Measurements from ENCODE around the gene AP3M1.

The AP3M1 gene

DNA sequence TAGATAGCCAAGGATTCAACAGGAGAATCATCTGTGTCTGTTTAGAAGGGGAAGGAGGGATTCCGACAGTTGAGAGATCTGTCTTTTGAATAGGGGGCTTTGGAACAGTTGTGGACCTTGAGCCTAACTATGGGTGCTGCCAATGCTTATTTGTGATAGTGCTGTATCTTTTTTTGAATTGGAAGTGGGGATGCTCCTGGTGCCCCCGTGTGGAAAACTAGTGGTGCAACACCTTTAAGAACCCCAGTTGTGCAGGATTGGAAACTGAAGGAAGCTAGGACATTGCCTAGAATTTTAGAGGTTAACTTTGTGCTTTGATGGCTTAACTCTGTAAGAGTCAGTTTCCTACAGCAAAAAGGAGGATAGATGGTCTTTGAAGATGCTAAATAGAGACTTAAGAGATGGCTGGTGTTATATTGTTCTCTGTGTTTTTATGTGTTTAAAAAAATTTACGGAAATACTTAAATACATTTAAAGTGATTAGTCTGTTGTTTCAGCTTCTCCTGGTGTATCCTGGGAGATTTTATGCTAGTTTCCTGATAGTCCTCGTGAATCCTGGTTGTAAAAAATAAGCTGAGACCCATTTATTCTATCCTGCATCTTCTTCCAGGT is 69.3 kb downstream of the AP3M1 start:
- H3K4me1 ChIP-seq (ENCODE audit: control insufficient read depth, insufficient read depth, low read length): peaks cover 12% of the 10 kb centered on the region

DNA sequence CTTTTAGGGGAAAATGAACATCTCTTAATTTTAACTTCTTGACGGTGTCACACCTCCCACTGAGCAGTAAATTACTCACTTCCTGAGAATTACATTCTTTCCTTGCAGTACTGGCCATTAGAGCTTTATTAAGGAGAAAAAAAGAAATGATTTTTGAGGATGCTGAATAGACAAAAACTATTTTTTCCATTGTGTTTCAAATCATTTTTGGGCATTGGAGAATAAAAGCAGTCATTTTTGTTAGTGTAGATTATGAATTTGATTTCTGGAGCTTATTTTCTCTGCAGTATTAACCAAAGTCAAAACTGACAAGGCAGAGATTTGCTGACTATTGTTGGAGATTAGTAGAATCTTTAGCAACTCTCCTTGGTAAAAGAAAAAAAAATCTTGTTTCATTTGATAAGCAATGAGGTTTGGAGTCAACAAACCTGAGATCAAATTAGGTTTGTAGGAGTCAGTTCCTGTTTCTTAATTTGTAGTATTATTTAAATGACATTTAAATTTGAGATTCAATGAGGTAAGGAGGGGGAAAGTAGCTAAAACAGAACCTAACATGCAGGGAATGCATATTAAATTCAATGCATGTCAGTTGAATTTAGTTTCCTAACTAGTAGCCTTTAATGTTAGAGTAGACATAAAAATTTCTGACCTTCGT is 70.6 kb downstream of the AP3M1 start:
- Histone ChIP-seq H3K4me3 (ENCODE audit: low read length in 2 of 2) (no peak overlapping the region), H3K27ac (ENCODE audit: low read length) (no peak overlapping the region), H3K9ac (ENCODE audit: low read length in 2 of 2) (no peak overlapping the region), H3K36me3 (ENCODE audit: control insufficient read depth in 2 of 2, insufficient read depth in 2 of 2, low read length in 2 of 2) (peaks cover 16 to 20% of the 10 kb centered on the region in 2 donors), H3K4me1 (ENCODE audit: control insufficient read depth, insufficient read depth, low read length) (peaks cover 14% of the 10 kb centered on the region), H3K27me3 (ENCODE audit: control insufficient read depth in 1 of 2, insufficient read depth in 2 of 2, low read length in 2 of 2) (no peaks in the 10 kb centered on the region), H3K9me3 (ENCODE audit: control insufficient read depth in 2 of 2, low read length in 2 of 2) (no peaks in the 10 kb centered on the region)

More for the DNA sequence above, 69.3 kb downstream of the AP3M1 start:
- Histone ChIP-seq H3K4me3 (ENCODE audit: low read length in 2 of 2) (no peak overlapping the region), H3K27me3 (ENCODE audit: control insufficient read depth in 1 of 2, insufficient read depth in 2 of 2, low read length in 2 of 2) (no peaks in the 10 kb centered on the region), H3K9me3 (ENCODE audit: control insufficient read depth in 2 of 2, low read length in 2 of 2) (no peaks in the 10 kb centered on the region), H3K9ac (ENCODE audit: low read length in 2 of 2) (no peak overlapping the region), H3K36me3 (ENCODE audit: control insufficient read depth in 2 of 2, insufficient read depth in 2 of 2, low read length in 2 of 2) (peaks cover 13% of the 10 kb centered on the region in 2 donors), H3K27ac (ENCODE audit: low read length) (no peak overlapping the region)

DNA sequence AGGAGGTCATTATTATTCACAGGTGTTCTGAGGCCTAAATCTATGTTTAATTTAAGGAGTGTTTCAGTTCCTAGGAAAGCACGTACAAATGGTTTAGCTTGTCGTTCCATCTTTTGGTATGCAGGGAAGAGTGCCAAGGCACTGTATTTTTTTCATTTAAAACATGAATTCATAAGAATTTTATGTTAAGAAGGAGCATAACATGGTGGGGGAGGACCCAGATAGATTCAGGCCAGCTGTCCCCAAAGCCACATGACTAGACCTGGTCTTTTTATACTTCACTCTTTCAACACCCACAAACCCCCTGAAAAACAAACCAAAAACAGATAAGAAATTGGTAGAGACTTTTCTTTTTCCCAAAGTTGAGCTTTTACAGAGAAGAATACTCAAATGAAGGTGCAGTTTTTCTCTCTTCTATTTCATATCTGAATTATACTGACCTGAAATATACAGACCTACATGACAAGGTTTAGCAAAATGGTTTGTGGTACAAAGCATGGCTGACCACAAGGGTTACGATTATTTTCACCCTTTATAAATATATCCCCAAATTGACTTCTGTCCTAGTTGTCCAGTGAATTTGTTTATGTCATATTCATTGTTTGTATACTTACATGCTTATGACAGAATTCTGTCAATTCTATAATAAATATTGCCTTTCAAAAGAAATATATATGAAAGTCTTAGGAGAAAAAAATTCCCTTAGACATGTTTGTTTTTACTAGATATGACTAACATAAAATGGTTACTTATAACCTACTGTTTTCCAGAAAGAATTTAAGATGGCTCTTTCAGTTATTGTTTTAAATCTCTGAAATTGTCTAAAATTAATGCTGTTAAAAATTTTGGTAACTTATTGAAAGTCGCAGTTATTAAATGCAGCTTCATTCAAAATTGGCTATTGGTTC is 71.3 kb downstream of the AP3M1 start:
- no peaks in the 10 kb centered on the region for H3K9me3 ChIP-seq (ENCODE audit: control insufficient read depth in 2 of 2, low read length in 2 of 2)
- no peak overlapping the region for H3K4me3 ChIP-seq (ENCODE audit: low read length in 2 of 2)
- H3K36me3 ChIP-seq (ENCODE audit: control insufficient read depth in 2 of 2, insufficient read depth in 2 of 2, low read length in 2 of 2): peaks cover 18 to 25% of the 10 kb centered on the region in 2 donors
- H3K9ac ChIP-seq (ENCODE audit: low read length in 2 of 2): no peak overlapping the region
- no peak overlapping the region for H3K27ac ChIP-seq (ENCODE audit: low read length)
- H3K27me3 ChIP-seq (ENCODE audit: control insufficient read depth in 1 of 2, insufficient read depth in 2 of 2, low read length in 2 of 2): no peaks in the 10 kb centered on the region
- H3K4me1 ChIP-seq (ENCODE audit: control insufficient read depth, insufficient read depth, low read length): peaks cover 14% of the 10 kb centered on the region

- H3K4me3 ChIP-seq (ENCODE audit: low read length in 2 of 2): no peak overlapping the region
- H3K9me3 ChIP-seq (ENCODE audit: control insufficient read depth in 2 of 2, low read length in 2 of 2): no peaks in the 10 kb centered on the region
- peaks cover 24 to 29% of the 10 kb centered on the region in 2 donors for H3K36me3 ChIP-seq (ENCODE audit: control insufficient read depth in 2 of 2, insufficient read depth in 2 of 2, low read length in 2 of 2)
- peaks cover 14% of the 10 kb centered on the region for H3K4me1 ChIP-seq (ENCODE audit: control insufficient read depth, insufficient read depth, low read length)
- no peak overlapping the region for H3K27ac ChIP-seq (ENCODE audit: low read length)
- no peak overlapping the region for H3K9ac ChIP-seq (ENCODE audit: low read length in 2 of 2)
- H3K27me3 ChIP-seq (ENCODE audit: control insufficient read depth in 1 of 2, insufficient read depth in 2 of 2, low read length in 2 of 2): no peaks in the 10 kb centered on the region
These were observed 72.6 kb downstream of the AP3M1 start for GRCh38 chr10:74078037-74078436.

GRCh38 chr10:74077416-74077815 is 73.2 kb downstream of the AP3M1 start:
- no peak overlapping the region for H3K27ac ChIP-seq (ENCODE audit: low read length)

DNA sequence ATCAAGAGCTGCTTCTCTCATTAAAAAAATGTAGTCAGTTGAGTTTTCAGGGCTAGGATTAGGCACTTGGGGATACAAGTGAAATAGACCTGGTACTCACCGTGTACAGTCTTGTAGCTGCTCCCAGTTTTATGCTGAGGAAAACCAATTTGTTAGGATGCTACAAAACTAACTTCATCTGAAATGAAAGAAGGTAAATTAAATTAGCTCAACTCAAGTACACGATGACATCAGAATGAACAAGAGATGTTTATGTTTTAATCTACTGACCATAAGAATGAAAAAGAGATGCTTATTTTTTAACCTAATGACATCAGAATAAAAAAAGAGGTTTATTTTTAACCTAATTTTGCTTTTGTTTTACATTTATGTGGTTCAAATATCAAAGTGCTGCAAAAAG is 73.7 kb downstream of the AP3M1 start:
- H3K4me1 ChIP-seq (ENCODE audit: control insufficient read depth, insufficient read depth, low read length): peaks cover 14% of the 10 kb centered on the region
- H3K27ac ChIP-seq (ENCODE audit: low read length): no peak overlapping the region
- H3K9ac ChIP-seq (ENCODE audit: low read length in 2 of 2): no peak overlapping the region

More at GRCh38 chr10:74077416-74077815, 73.2 kb downstream of the AP3M1 start:
- Histone ChIP-seq H3K4me3 (ENCODE audit: low read length in 2 of 2) (no peak overlapping the region), H3K9ac (ENCODE audit: low read length in 2 of 2) (no peak overlapping the region), H3K36me3 (ENCODE audit: control insufficient read depth in 2 of 2, insufficient read depth in 2 of 2, low read length in 2 of 2) (peaks cover 22 to 25% of the 10 kb centered on the region in 2 donors), H3K27me3 (ENCODE audit: control insufficient read depth in 1 of 2, insufficient read depth in 2 of 2, low read length in 2 of 2) (no peaks in the 10 kb centered on the region), H3K4me1 (ENCODE audit: control insufficient read depth, insufficient read depth, low read length) (peaks cover 14% of the 10 kb centered on the region), H3K9me3 (ENCODE audit: control insufficient read depth in 2 of 2, low read length in 2 of 2) (no peaks in the 10 kb centered on the region)

DNA sequence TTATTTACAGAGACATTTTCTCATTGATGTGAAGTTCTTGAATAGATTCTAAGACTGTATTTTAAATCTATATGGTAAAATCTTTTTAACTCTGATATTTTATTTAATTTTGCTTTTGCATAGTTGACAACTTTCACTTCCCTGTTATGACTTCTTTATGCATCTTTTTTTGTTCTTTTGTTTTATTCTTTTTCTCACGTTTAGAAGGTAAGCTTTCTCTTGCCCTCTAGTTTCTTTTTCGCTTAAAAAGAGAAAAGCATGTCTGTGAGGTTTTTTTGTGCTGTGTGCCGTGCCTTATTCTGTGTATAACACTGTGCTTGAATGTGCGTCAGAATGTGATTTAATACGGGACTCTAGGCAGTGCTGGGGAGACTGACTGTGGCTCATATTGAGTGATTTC is 74.7 kb downstream of the AP3M1 start:
- Histone ChIP-seq H3K27me3 (ENCODE audit: control insufficient read depth in 1 of 2, insufficient read depth in 2 of 2, low read length in 2 of 2) (no peaks in the 10 kb centered on the region), H3K9ac (ENCODE audit: low read length in 2 of 2) (no peak overlapping the region), H3K4me1 (ENCODE audit: control insufficient read depth, insufficient read depth, low read length) (peaks cover 18% of the 10 kb centered on the region), H3K4me3 (ENCODE audit: low read length in 2 of 2) (no peak overlapping the region), H3K27ac (ENCODE audit: low read length) (no peak overlapping the region), H3K36me3 (ENCODE audit: control insufficient read depth in 2 of 2, insufficient read depth in 2 of 2, low read length in 2 of 2) (peaks cover 22 to 25% of the 10 kb centered on the region in 2 donors), H3K9me3 (ENCODE audit: control insufficient read depth in 2 of 2, low read length in 2 of 2) (no peaks in the 10 kb centered on the region)

More for the DNA sequence above, 73.7 kb downstream of the AP3M1 start:
- peaks cover 19 to 21% of the 10 kb centered on the region in 2 donors for H3K36me3 ChIP-seq (ENCODE audit: control insufficient read depth in 2 of 2, insufficient read depth in 2 of 2, low read length in 2 of 2)
- no peaks in the 10 kb centered on the region for H3K9me3 ChIP-seq (ENCODE audit: control insufficient read depth in 2 of 2, low read length in 2 of 2)
- no peaks in the 10 kb centered on the region for H3K27me3 ChIP-seq (ENCODE audit: control insufficient read depth in 1 of 2, insufficient read depth in 2 of 2, low read length in 2 of 2)
- no peak overlapping the region for H3K4me3 ChIP-seq (ENCODE audit: low read length in 2 of 2)

- H3K27ac ChIP-seq (ENCODE audit: low read length): no peak overlapping the region
- peaks cover 13% of the 10 kb centered on the region for H3K4me1 ChIP-seq (ENCODE audit: control insufficient read depth, insufficient read depth, low read length)
- H3K36me3 ChIP-seq (ENCODE audit: control insufficient read depth in 2 of 2, insufficient read depth in 2 of 2, low read length in 2 of 2): peaks cover 23 to 25% of the 10 kb centered on the region in 2 donors
These were observed 78.1 kb downstream of the AP3M1 start for GRCh38 chr10:74072503-74072902.

GRCh38 chr10:74071157-74071556 is 79.5 kb downstream of the AP3M1 start:
- H3K4me1 ChIP-seq (ENCODE audit: control insufficient read depth, insufficient read depth, low read length): peaks cover 7% of the 10 kb centered on the region
- peaks cover 23 to 24% of the 10 kb centered on the region in 2 donors for H3K36me3 ChIP-seq (ENCODE audit: control insufficient read depth in 2 of 2, insufficient read depth in 2 of 2, low read length in 2 of 2)
- H3K9ac ChIP-seq (ENCODE audit: low read length in 2 of 2): peak overlapping the region in 1 of 2 donors; percentile 31
- no peaks in the 10 kb centered on the region for H3K27me3 ChIP-seq (ENCODE audit: control insufficient read depth in 1 of 2, insufficient read depth in 2 of 2, low read length in 2 of 2)
- no peak overlapping the region for H3K4me3 ChIP-seq (ENCODE audit: low read length in 2 of 2)
- no peak overlapping the region for H3K27ac ChIP-seq (ENCODE audit: low read length)
- H3K9me3 ChIP-seq (ENCODE audit: control insufficient read depth in 2 of 2, low read length in 2 of 2): no peaks in the 10 kb centered on the region

More at GRCh38 chr10:74072503-74072902, 78.1 kb downstream of the AP3M1 start:
- H3K9me3 ChIP-seq (ENCODE audit: control insufficient read depth in 2 of 2, low read length in 2 of 2): no peaks in the 10 kb centered on the region
- no peak overlapping the region for H3K4me3 ChIP-seq (ENCODE audit: low read length in 2 of 2)
- no peaks in the 10 kb centered on the region for H3K27me3 ChIP-seq (ENCODE audit: control insufficient read depth in 1 of 2, insufficient read depth in 2 of 2, low read length in 2 of 2)
- H3K9ac ChIP-seq (ENCODE audit: low read length in 2 of 2): no peak overlapping the region

Measured in stomach smooth muscle (tissue), 2 donors.